ENCODE data around the gene RIN2. TPM values are rescaled to one million over a fixed set of nuclear protein-coding genes. Genes with fewer than 3 reads are reported as not detected.

Gene RIN2
- total RNA-seq, 4 donors from 2014 or later, result 68.2 to 87.2 (median 79.6) TPM

DNA sequence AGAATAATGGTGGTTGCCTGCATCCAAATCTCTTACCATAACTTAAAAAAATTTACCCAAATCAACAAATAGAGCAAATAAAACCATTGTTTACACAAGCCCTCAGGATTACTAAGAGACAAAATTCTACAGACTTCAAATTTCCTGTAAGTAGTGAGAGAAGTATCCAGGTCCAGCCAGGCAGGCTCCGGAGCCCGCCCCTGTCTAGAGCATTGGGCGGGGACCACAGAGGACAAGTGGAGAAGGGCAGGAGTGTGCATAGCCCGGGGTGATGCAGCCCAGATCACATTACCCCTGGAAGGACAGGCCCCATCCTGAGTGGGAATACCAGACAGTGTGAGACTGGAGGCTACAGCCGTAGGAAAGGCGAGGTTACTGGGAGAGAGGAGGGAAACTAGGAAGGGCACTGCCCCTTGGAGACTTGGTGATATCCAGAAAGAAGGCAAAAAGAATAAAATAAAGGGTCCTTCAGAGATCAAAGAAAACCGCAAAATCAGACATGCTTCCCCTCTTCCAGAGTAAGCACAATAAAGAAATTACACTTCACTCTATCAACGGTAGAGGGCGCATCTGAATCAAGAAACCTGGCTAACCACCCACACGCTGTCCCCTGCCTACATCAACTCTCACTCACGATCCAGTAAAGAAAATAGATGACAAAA lies 26.6 kb downstream of the RIN2 start:
- peak in 1 of 2 donors; percentile 72 for DNase-seq (ENCODE audit: low spot score in 2 of 2)
- peaks cover 39% of the 10 kb centered on the region for H3K4me1 ChIP-seq
- H3K27ac ChIP-seq, result peak overlapping the region; percentile 47
- WGBS, result 7% methylated on average over 11 of the region's 11 CpGs
- H3K36me3 ChIP-seq, result no peaks in the 10 kb centered on the region
- H3K27me3 ChIP-seq, result no peaks in the 10 kb centered on the region
- TF ChIP-seq, protein P1, sequence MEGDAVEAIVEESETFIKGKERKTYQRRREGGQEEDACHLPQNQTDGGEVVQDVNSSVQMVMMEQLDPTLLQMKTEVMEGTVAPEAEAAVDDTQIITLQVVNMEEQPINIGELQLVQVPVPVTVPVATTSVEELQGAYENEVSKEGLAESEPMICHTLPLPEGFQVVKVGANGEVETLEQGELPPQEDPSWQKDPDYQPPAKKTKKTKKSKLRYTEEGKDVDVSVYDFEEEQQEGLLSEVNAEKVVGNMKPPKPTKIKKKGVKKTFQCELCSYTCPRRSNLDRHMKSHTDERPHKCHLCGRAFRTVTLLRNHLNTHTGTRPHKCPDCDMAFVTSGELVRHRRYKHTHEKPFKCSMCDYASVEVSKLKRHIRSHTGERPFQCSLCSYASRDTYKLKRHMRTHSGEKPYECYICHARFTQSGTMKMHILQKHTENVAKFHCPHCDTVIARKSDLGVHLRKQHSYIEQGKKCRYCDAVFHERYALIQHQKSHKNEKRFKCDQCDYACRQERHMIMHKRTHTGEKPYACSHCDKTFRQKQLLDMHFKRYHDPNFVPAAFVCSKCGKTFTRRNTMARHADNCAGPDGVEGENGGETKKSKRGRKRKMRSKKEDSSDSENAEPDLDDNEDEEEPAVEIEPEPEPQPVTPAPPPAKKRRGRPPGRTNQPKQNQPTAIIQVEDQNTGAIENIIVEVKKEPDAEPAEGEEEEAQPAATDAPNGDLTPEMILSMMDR (IDR thresholded peaks at IDR 0.05), result peak; percentile 67 to 83
- no peak for TF ChIP-seq POLR2AphosphoS5 (IDR thresholded peaks at IDR 0.05)
- H3K4me3 ChIP-seq, result no peak overlapping the region
- H3K9me3 ChIP-seq, result no peaks in the 10 kb centered on the region

DNA sequence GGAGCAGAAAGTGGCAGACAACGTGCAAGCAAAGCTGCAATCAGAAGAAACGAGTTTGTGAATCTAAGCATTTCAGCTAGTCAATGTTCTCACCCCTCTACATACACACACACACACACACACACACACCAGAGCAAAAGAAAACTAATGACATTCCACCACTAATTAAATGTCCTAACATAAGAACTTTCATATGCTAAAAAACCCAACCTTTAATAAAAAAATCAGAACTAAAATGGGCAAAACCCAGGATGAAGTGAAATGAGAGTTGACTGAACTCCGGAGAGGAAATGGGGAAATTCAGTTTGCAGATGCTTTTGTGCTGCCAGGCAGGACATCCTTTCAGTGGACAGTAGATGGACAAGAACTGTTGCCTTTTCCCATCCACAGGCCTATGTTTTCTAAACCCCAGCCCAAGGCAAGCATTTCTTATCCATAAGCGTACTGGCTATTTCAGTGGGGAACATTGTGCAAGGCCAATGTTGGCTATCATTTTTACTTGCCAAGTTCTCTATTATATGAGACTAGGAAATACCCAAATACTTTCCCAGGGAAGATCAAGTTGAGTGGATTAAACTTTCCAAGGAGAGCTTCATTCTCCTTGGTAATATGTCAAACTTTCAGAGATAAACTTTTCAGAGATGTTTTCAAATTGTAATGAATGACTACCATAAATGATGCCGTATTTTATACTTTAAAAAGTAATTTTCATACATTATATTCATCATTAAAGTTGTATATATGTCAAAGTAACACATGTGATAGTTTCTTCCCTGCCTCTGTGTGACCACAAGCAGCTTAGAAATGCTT lies 27.3 kb downstream of the RIN2 start:
- no peaks in the 10 kb centered on the region for H3K27me3 ChIP-seq
- peak overlapping the region; percentile 49 for H3K27ac ChIP-seq
- H3K36me3 ChIP-seq, result no peaks in the 10 kb centered on the region
- no peaks in the 10 kb centered on the region for H3K9me3 ChIP-seq
- no peak overlapping the region for H3K4me3 ChIP-seq
- peaks cover 35% of the 10 kb centered on the region for H3K4me1 ChIP-seq
- TF ChIP-seq POLR2A (IDR thresholded peaks at IDR 0.05), result no peak
- TF ChIP-seq, protein P1 (IDR thresholded peaks at IDR 0.05), result no peak
- no peak for TF ChIP-seq EP300 (IDR thresholded peaks at IDR 0.05)
- no peak for TF ChIP-seq POLR2AphosphoS5 (IDR thresholded peaks at IDR 0.05)
- no peak for DNase-seq (ENCODE audit: low spot score in 2 of 2)
- WGBS, result 33% methylated on average over 5 of the region's 5 CpGs

DNA sequence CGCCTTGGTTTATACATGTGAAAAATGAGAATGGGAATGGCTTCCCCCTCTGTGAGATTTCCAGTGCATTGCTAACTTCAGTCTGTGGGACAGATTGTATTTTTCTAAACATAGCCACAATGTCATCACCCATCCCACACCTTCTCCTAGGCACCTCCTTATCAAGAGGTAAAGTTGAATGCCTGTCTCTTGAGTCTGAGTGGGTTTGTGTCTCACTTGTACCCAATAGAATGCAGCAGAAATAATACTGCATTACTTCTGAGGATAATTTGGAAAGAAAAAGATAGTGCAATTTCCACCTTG lies 27.9 kb downstream of the RIN2 start:
- Histone ChIP-seq H3K27me3 (no peaks in the 10 kb centered on the region), H3K36me3 (no peaks in the 10 kb centered on the region), H3K9me3 (no peaks in the 10 kb centered on the region), H3K4me3 (no peak overlapping the region), H3K27ac (peak overlapping the region; percentile 49), H3K4me1 (peaks cover 35% of the 10 kb centered on the region)
- DNase-seq (ENCODE audit: low spot score in 2 of 2), result no peak
- TF ChIP-seq POLR2A (IDR thresholded peaks at IDR 0.05), result no peak
- TF ChIP-seq POLR2AphosphoS5 (IDR thresholded peaks at IDR 0.05), result no peak
- TF ChIP-seq, protein P1 (IDR thresholded peaks at IDR 0.05), result no peak
- TF ChIP-seq EP300 (IDR thresholded peaks at IDR 0.05), result no peak
- WGBS, result 100% methylated on average over 1 of the region's 1 CpG

DNA sequence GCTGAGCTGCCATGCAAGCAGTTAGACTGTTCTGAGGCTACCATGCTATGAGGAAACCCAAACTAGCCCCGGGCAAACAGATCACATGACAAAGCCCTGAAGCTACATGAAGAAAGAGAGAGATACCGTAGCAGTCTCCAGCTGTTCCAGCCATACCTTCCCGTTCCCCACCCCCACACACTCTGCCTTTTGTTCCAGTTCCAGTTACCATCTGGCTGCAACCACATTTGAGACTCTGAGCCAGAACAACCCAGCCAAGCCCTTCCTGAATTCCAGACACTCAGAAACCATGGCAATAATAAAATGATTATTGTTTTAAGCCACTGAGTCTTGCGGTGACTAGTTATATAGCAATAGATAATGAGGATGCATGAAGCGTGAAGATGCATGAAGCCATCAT lies 28.3 kb downstream of the RIN2 start:
- Histone ChIP-seq H3K27ac (peak overlapping the region; percentile 49), H3K9me3 (no peaks in the 10 kb centered on the region), H3K4me1 (peaks cover 35% of the 10 kb centered on the region), H3K36me3 (no peaks in the 10 kb centered on the region), H3K4me3 (no peak overlapping the region), H3K27me3 (no peaks in the 10 kb centered on the region)
- peak in 1 of 2 donors; percentile 82 for DNase-seq (ENCODE audit: low spot score in 2 of 2)
- WGBS, result 14% methylated on average over 5 of the region's 5 CpGs
- TF ChIP-seq, protein P1 (IDR thresholded peaks at IDR 0.05), result no peak

DNA sequence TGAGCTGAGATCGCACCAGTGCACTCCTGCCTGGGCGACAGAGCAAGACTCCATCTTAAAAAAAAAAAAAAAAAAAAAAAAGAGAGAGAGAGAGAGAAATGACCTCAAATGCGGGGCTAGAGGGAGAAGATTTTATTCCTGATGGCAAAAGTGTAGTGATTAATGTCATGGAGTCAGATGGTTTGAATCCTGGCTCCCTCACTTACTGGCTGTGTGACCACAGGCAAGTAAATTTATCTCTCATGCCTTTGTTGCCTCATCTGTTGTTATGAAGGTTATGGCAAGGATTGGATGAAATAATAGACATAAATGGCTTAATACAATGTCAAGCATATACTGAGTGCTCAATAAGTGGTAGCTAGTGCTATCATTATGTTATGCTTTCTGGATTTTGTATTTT lies 29.3 kb downstream of the RIN2 start:
- TF ChIP-seq POLR2AphosphoS5 (IDR thresholded peaks at IDR 0.05) (no peak), EP300 (IDR thresholded peaks at IDR 0.05) (no peak), POLR2A (IDR thresholded peaks at IDR 0.05) (no peak)
- TF ChIP-seq, protein P1 (IDR thresholded peaks at IDR 0.05), result no peak
- WGBS, result 96% methylated on average over 3 of the region's 3 CpGs
- Histone ChIP-seq H3K9me3 (no peaks in the 10 kb centered on the region), H3K27ac (no peak overlapping the region), H3K4me1 (peaks cover 35% of the 10 kb centered on the region), H3K4me3 (no peak overlapping the region), H3K27me3 (no peaks in the 10 kb centered on the region), H3K36me3 (no peaks in the 10 kb centered on the region)
- DNase-seq (ENCODE audit: low spot score in 2 of 2), result no peak

Data from suprapubic skin (tissue), 4 donors.